ENCODE data around the gene DCUN1D3.
"Not testable (repeated sequence)": the region's sequence is repeated elsewhere in the genome, so short reads cannot be mapped to it uniquely, and the experiment has no call there.

DCUN1D3 gene

GRCh38 chr16:20860995-20861394, 39.2 kb downstream of the DCUN1D3 start:
- not testable (repeated sequence) for DNase-seq

DNA sequence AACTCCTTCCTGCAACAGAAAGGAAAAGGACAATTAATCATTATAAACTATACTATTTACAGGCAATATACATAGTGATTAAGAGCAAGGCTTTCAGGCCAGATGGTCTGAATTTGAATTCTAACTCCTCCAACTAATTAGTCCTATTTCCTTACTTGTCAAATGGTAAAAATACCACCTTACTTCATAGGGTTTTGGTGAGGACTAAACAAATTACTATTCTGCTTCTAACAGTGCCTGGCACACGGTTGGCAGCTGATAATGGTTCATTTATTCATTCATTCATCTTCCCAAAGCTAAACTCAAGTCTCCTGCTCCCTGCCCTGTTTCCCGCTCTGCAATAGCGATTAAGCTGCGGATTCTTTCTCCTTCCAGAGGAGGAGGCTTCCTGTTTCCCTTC, 39.8 kb downstream of the DCUN1D3 start:
- no peak for DNase-seq

- no peak for DNase-seq
Observed at GRCh38 chr16:20859699-20860098, 40.5 kb downstream of the DCUN1D3 start.

DNA sequence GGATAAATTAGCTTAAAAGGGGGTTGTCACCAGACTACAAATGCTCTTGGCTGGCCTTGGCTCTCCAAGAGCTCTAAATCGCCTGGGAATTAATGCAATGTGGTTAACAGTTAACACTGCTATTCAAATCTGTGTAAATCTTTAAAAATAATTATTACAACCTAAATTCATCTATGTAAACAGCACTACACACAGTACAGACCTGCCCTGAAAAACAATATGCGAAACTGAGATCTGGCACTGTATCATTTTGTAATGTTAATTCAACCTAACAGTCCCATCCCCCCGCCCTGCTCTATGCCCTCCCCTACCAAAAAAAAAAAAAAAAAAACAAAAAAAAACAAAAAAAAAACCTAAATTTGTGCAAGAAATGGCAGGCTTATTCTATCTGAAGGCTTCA, 40.9 kb downstream of the DCUN1D3 start:
- DNase-seq, result no peak

DNA sequence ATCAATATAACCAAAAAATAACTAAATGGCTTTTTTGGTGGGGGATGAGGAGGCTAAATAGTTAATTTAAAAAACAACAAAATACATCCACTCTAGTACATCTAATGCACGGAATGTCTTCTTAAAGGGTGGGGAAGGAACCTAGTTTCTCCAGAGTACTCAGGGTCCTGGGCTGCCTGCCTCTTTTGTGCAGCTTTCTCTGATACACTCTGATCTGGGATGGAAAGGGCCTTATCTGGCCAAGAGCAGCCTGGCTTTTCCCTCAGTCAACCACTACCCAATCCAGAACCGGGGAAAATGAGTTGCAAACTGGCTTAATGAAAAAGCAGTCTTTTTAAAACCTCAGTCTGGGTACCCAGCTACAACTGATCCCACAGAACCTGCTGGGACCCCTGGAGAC, 42.9 kb downstream of the DCUN1D3 start:
- no peak for DNase-seq

DNA sequence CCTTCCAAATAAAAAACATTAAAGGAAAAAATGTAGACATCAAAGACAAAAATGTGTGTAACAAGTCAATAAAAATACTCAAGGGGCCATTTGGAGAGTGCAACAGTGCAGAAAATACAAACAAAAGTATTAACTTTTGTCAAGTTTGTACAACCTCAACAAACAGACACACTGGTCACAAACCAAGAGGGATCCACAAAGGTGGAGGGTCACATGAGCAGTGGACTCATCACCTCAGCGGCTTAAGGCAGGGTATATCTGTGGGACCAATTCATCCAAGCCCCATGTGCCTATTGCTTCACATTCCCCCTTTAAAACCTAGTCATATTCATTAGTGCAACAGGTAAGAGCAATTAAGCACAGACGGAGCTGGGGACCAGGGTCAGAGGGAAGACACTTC, 45.2 kb downstream of the DCUN1D3 start:
- no peak for DNase-seq

DNA sequence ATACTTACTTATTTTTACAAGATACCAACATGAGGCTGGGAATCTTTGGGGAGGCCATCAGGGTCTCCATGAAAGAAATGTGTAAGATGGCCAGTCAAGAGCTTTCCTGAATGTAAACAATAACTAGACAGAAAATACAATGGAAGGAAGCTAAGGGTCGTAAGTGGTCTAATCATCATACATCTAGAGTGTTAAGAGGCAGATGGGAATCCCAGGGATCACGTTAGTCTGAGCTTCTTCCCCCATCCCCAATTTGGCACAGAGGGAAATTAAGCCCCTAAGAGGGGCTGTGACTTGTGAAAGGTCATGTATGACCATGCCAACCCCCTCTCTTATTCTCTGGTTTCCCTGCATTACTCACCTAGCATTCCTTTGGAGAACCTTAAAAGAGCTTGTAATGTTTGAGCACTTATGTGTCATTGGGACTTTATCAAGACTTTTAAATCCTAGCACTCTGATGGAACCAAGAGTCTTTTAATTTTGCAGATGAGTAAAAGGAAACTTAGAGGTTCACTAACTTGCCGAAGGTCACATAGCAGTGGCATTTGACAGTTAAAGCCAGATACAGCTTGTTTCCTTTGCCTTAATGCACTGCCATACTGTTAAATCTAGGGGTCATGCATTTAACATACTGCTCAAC, 46.1 kb downstream of the DCUN1D3 start:
- DNase-seq, result no peak

DNA sequence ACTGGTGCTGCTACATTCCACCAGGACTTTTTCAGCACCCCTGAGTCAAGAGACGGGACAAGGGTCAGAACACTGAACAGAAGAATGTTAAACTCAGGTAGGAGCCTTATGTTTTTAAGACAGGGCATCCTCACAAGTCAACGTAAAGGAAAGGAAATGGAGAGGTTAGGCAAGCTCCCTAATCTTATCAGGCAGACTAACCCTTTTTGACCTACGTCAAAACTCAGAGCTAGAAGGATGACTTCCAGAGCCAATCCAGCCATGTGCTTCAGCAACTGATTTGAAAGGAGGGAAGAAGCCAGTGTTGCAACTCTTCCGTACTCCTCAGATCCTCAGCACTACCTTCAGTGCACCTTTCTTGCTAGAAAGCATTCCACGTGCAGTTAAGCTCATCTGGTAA, 47.0 kb downstream of the DCUN1D3 start:
- no peak for DNase-seq

DNA sequence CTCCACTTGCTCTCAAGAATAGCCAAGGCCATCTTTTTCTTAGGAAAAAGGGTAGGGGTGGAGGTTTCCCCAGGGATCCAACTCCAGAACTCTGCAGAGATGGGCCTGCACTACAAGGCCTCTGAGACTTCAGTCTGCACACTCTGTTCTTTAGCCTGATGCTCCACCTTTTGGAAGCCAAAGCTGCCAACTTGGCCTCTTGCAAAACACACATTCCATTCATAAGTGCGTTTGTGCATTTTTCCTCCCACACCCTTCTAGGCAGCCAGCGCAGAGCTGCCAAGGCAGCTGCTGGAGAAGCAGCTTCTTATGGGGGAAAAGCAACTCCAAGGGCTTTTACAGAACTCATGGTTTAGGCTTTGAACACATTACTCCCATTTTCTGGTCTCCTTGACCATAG, 48.6 kb downstream of the DCUN1D3 start:
- DNase-seq, result no peak

DNA sequence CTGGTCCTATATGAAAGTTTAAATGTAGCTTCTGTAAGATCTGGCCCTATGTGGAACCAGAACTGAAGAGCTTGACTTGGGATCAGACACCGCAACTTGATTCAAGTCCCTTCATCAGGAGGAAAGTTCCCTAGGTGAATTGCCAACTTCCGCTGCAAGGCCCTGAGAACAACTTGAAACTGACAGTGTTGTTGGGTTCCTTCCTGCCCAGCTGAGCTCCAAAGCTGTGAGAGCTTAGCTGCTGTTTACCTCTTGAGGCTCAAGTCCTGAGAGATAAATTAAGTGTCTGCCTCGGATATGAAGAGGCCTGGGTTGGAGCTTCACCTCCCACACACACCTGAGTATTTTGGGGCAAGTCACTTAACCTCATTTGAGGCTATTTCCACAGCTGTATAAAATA, 49.2 kb downstream of the DCUN1D3 start:
- DNase-seq, result no peak

DNA sequence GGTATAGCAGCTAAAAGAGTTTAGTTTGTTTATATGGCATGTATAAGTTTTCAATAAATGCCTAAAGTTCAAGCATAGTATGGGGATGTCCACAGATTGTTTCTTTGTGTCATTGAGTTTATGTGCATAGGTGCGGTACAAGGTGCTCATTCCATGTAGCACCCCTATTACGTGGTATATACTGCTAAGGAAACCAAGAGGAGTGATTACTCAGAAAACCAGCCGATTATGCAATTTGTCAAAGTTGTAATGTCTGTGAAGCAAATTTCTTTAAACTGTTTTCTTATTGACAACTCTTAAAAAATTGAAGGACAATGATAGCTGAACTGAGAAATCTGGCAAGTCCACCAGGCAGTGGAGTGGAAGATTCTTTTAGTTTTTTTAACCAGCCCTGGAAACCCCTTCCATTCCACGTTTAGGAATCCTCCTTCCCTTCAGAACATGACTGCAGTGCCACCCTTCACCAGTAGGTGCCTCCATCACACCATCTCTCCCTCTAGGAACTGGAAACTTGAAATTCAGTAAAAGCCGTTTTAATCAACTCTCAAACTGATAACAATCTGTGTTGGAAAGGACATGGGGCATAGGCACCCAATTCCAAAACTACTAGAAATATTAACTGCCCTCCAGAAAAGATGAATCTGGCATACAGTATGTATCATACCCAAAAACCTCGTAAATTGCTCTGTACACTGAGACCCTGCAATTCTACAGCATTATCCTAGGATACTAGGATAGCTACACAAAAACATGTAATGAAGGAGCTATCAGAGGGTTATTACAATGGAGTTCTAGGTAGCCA, 50.4 kb downstream of the DCUN1D3 start:
- DNase-seq, result no peak

- no peak for DNase-seq
Observed at GRCh38 chr16:20847550-20847949, 52.6 kb downstream of the DCUN1D3 start.

DNA sequence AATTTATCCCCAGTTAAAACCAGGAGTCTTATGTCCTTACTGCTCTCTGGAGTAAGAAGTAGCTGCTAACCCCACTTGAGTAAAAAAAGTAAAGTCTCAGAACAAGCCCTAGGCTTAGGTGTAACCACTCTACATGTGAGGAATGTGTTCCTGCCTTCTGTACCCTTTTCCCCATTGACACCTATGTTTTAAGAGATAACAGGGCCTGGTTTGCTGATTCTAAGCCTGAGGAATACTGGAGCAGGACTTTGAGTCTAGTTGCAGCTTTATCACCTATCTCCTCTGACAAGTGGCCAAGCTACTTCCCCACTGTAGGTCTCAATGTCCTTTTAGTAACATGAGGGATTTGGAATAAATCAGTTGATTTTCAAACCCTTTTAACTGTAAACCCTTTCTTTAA, 53.6 kb downstream of the DCUN1D3 start:
- no peak for DNase-seq

- no peak for DNase-seq
Observed at GRCh38 chr16:20846030-20846429, 54.1 kb downstream of the DCUN1D3 start.

GRCh38 chr16:20844588-20844987, 55.6 kb downstream of the DCUN1D3 start:
- DNase-seq, result no peak

DNA sequence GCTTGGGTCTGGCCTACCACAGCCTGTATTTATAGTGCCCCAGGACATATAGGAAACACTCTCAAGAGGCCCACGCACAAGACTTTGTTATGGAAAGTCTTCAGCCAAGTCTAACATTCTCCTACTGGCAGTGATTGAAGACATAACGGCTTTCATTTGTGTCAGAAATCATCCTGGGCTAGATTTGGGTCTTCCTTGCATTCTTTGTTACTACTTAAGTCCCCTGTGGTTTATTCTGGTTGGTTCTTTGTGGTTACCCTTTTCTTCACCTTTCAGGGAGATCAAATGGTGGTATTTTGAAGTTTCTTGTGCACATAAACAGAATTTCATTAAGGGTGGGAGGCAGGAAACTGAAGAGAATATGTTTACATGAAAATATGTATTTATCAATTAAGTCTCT, 56.1 kb downstream of the DCUN1D3 start:
- DNase-seq, result no peak

DNA sequence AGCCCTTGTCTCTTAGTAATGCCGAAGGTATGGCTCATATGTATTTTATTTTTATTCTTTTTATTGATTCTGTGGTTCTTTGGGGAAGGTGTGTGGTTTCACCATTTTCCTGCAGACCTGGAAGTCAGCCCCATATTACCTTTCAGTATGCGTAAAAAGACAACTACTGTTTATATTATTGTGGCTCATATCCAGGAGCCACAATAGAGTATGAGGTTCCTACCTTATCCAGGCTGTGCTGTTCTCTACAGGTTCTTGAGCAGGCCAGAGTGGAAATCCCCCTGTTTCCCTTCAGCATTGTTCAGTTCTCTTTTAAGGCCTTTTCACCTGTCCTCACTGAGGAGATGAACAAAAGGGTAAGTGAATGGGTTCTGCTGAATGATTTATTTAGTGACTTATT, 60.7 kb downstream of the DCUN1D3 start:
- no peak for DNase-seq

DNA sequence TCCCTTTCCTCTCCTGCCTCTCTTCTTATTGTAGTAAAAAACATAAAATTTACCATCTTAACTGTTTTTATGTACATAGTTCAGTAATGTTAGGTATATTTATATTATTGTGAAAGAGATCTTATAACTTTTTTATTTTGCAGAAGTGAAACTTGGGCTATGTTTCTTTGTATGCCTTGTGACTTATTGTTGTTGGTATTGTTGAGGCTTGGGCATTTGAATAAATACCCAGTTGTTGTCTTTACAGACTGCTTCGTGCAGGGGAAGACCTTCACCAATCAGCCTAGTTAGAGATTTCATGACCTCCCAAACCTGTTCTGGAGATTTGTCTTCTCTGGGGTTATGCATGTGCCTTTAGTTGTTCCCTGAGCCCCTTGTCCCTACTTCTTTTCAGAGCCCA, 61.9 kb downstream of the DCUN1D3 start:
- DNase-seq, result no peak

GRCh38 chr16:20833086-20833485, 67.1 kb downstream of the DCUN1D3 start:
- DNase-seq, result no peak

DNA sequence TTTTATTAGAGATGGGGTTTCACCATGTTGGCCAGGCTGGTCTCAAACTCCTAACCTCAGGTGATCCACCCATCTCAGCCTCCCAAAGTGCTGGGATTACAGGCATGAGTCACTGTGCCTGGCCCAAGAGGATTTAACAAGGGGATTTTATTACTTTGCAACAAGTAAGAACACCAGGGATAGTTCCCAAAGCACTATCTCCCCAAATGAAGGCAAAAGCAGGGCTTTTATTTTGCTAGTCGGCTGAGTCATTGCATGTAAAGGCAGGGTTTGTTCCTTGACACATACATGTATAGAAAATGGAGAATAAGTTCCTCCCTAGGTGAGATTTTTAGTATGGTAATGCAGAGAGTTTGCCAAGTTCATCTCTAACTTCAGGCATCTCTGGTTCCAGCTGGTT, 69.8 kb downstream of the DCUN1D3 start:
- no peak for DNase-seq

GRCh38 chr16:20829536-20829935, 70.6 kb downstream of the DCUN1D3 start:
- no peak for DNase-seq

- no peak for DNase-seq
Observed at GRCh38 chr16:20826039-20826566, 74.1 kb downstream of the DCUN1D3 start.

DNA sequence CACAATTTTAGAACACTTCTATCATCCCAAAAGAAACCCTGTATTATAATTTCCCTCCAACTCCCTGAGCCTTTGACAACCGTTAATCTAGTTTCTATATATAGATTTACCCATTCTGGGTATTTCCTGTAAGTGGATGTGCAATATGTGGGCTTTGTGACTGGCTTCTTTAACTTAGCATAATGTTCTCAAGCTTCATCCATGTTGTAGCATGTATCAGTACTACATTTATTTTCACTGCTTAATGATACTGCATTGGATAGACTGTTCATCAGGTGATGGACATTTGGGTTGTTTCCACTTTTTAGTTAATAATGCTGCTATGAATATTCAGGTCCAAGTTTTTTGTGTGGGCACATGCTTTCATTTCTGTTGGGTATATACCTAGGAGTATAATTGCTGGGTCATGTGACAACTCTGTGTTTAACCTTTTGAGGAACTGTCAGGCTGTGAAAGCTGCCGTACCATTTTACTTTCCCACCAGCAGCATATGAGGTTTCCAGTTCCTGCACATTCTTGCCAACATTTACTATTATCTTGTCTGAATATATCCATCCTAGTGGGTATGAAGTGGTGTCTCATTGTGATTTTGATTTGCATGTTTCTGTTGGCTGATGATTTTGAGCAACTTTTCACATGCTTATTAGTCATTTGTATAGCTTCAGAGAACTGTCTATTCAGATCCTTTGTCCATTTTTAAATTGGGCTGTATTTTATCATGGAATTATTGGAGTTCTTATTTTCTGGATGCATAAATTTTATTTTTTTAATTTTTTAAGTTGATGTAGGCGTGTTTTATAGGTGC, 77.4 kb downstream of the DCUN1D3 start:
- DNase-seq, result no peak

DNA sequence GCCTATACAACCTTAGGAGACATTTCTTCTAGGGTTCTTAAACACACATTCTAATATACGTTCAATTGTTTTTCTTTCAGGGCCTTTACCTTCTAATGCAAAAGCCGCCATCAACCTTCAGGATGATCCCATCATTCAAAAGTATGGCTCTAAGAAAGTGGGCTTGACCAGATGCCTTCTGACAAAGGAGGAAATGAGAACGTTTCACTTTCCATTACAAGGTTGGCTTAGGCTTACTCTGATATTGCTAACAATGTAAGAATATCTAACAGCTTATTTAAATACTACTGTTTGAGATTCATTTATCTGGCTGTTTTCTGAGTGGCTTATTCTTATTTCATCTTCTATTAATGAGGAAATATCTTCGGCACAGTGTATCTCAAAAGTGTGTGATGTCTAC, 78.5 kb downstream of the DCUN1D3 start:
- no peak for DNase-seq
